ENCODE data around the gene BCOR. TPM values are rescaled to one million over a fixed set of nuclear protein-coding genes. Genes with fewer than 3 reads are reported as not detected.

The BCOR gene
- total and polyA plus RNA-seq, 9 of the 15 experiments (the other 6 are each of a cell fraction or from before 2014, with no cell fraction given), result 27.5 to 113 (median 37.6) TPM

- TF ChIP-seq TFAP4 (CRISPR knock-in tag; IDR thresholded peaks at IDR 0.05; ENCODE audit: borderline replicate concordance) (peak; percentile 42; the same call in 1 of the 2 replicates), POLR2H (tag; IDR thresholded peaks at IDR 0.05; ENCODE audit: low read depth) (0 out of 2 replicates have a peak, but pooled peaks have one; percentile 51), HDAC6 (IDR thresholded peaks at IDR 0.05; ENCODE audit: low read depth, low read length) (no peak), PURB (CRISPR knock-in tag; IDR thresholded peaks at IDR 0.05; ENCODE audit: low read depth) (no peak), ZEB2 (IDR thresholded peaks at IDR 0.05) (no peak), CXXC5 (CRISPR knock-in tag; IDR thresholded peaks at IDR 0.05) (peak; percentile 56)
- TF ChIP-seq, protein P1, sequence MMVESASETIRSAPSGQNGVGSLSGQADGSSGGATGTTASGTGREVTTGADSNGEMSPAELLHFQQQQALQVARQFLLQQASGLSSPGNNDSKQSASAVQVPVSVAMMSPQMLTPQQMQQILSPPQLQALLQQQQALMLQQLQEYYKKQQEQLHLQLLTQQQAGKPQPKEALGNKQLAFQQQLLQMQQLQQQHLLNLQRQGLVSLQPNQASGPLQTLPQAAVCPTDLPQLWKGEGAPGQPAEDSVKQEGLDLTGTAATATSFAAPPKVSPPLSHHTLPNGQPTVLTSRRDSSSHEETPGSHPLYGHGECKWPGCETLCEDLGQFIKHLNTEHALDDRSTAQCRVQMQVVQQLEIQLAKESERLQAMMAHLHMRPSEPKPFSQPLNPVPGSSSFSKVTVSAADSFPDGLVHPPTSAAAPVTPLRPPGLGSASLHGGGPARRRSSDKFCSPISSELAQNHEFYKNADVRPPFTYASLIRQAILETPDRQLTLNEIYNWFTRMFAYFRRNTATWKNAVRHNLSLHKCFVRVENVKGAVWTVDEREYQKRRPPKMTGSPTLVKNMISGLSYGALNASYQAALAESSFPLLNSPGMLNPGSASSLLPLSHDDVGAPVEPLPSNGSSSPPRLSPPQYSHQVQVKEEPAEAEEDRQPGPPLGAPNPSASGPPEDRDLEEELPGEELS (CRISPR knock-in tag; IDR thresholded peaks at IDR 0.05; ENCODE audit: borderline replicate concordance), result no peak
Measured at GRCh38 chrX:40132751-40133150, 35.0 kb upstream of the BCOR start (continued).
